ENCODE measurements around the gene EFEMP1. TPM values are rescaled to one million over a fixed set of nuclear protein-coding genes. Genes with fewer than 3 reads are reported as not detected.

EFEMP1 gene
- total and polyA plus RNA-seq, 10 of the 15 experiments (the other 5 are each of a cell fraction or from before 2014, with no cell fraction given) = 0.27 to 1.2 (median 0.35) TPM; not detected in 6

- Histone ChIP-seq H3K27me3 (replicated peaks in 1 of 2; ENCODE audit: control insufficient read depth in 2 of 2, insufficient read depth in 2 of 2, low read length in 1 of 2) (no peaks in the 10 kb centered on the region), H3K4me3 (no peak overlapping the region), H3K27ac (ENCODE audit: control insufficient read depth, insufficient read depth) (no peak overlapping the region), H3K36me3 (ENCODE audit: control insufficient read depth in 2 of 2, insufficient read depth in 2 of 2, low read length in 1 of 2) (no peaks in the 10 kb centered on the region), H2AFZ (ENCODE audit: control insufficient read depth, low read depth, low read length) (no peak overlapping the region), H3K9ac (ENCODE audit: control insufficient read depth, insufficient read depth, low read length) (no peak overlapping the region), H4K20me1 (ENCODE audit: control insufficient read depth, insufficient read depth) (no peaks in the 10 kb centered on the region), H3K9me3 (replicated peaks; ENCODE audit: control insufficient read depth, insufficient read depth, low read length) (no peaks in the 10 kb centered on the region), H3K79me2 (ENCODE audit: control insufficient read depth, insufficient read depth, low read length) (no peaks in the 10 kb centered on the region), H3K4me1 (ENCODE audit: control insufficient read depth, insufficient read depth, low read length) (no peaks in the 10 kb centered on the region), H3K4me2 (ENCODE audit: control insufficient read depth, insufficient read depth) (no peak overlapping the region)
- TF ChIP-seq PAX5 (IDR thresholded peaks at IDR 0.05; ENCODE audit: borderline replicate concordance, low read depth, low read length) (no peak), IRF4 (IDR thresholded peaks at IDR 0.05; ENCODE audit: low read depth, low read length) (no peak), SUPT20H (IDR thresholded peaks at IDR 0.05; ENCODE audit: borderline replicate concordance, control insufficient read depth, low read depth, low read length) (no peak), BRCA1 (IDR thresholded peaks at IDR 0.05; ENCODE audit: low read depth, low read length) (no peak), BCL11A (IDR thresholded peaks at IDR 0.05; ENCODE audit: low read depth, low read length) (no peak), BHLHE40 (IDR thresholded peaks at IDR 0.05; ENCODE audit: borderline replicate concordance in 1 of 2, low read depth in 2 of 2, low read length in 1 of 2) (no peak)
- TF ChIP-seq, protein P1, sequence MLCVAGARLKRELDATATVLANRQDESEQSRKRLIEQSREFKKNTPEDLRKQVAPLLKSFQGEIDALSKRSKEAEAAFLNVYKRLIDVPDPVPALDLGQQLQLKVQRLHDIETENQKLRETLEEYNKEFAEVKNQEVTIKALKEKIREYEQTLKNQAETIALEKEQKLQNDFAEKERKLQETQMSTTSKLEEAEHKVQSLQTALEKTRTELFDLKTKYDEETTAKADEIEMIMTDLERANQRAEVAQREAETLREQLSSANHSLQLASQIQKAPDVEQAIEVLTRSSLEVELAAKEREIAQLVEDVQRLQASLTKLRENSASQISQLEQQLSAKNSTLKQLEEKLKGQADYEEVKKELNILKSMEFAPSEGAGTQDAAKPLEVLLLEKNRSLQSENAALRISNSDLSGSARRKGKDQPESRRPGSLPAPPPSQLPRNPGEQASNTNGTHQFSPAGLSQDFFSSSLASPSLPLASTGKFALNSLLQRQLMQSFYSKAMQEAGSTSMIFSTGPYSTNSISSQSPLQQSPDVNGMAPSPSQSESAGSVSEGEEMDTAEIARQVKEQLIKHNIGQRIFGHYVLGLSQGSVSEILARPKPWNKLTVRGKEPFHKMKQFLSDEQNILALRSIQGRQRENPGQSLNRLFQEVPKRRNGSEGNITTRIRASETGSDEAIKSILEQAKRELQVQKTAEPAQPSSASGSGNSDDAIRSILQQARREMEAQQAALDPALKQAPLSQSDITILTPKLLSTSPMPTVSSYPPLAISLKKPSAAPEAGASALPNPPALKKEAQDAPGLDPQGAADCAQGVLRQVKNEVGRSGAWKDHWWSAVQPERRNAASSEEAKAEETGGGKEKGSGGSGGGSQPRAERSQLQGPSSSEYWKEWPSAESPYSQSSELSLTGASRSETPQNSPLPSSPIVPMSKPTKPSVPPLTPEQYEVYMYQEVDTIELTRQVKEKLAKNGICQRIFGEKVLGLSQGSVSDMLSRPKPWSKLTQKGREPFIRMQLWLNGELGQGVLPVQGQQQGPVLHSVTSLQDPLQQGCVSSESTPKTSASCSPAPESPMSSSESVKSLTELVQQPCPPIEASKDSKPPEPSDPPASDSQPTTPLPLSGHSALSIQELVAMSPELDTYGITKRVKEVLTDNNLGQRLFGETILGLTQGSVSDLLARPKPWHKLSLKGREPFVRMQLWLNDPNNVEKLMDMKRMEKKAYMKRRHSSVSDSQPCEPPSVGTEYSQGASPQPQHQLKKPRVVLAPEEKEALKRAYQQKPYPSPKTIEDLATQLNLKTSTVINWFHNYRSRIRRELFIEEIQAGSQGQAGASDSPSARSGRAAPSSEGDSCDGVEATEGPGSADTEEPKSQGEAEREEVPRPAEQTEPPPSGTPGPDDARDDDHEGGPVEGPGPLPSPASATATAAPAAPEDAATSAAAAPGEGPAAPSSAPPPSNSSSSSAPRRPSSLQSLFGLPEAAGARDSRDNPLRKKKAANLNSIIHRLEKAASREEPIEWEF (IDR thresholded peaks at IDR 0.05; ENCODE audit: insufficient replicate concordance, low read depth, low read length) = no peak
- TF ChIP-seq, protein P2, sequence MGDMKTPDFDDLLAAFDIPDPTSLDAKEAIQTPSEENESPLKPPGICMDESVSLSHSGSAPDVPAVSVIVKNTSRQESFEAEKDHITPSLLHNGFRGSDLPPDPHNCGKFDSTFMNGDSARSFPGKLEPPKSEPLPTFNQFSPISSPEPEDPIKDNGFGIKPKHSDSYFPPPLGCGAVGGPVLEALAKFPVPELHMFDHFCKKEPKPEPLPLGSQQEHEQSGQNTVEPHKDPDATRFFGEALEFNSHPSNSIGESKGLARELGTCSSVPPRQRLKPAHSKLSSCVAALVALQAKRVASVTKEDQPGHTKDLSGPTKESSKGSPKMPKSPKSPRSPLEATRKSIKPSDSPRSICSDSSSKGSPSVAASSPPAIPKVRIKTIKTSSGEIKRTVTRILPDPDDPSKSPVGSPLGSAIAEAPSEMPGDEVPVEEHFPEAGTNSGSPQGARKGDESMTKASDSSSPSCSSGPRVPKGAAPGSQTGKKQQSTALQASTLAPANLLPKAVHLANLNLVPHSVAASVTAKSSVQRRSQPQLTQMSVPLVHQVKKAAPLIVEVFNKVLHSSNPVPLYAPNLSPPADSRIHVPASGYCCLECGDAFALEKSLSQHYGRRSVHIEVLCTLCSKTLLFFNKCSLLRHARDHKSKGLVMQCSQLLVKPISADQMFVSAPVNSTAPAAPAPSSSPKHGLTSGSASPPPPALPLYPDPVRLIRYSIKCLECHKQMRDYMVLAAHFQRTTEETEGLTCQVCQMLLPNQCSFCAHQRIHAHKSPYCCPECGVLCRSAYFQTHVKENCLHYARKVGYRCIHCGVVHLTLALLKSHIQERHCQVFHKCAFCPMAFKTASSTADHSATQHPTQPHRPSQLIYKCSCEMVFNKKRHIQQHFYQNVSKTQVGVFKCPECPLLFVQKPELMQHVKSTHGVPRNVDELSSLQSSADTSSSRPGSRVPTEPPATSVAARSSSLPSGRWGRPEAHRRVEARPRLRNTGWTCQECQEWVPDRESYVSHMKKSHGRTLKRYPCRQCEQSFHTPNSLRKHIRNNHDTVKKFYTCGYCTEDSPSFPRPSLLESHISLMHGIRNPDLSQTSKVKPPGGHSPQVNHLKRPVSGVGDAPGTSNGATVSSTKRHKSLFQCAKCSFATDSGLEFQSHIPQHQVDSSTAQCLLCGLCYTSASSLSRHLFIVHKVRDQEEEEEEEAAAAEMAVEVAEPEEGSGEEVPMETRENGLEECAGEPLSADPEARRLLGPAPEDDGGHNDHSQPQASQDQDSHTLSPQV (IDR thresholded peaks at IDR 0.05) = no peak
- in situ Hi-C loops (cut with MboI) = no loop called here
- intact Hi-C loops (cut with micrococcal nuclease; ENCODE audit: unreplicated experiment) = no loop called here
- POLR2A ChIA-PET = no interaction called here
- no TSS peak for BruUV-seq (replicated peaks)
- no peak for DNase-seq (ENCODE audit: low read depth, low spot score)
- no peak for FAIRE-seq
- no peak for ATAC-seq
- SMC1A ChIA-PET (ENCODE audit: uncharacterized antibody, unreplicated experiment) = interaction anchor here (0.9 to 1.3 kb wide), 3 partner anchors 24 to 63 kb away, joined by 3 read pairs; no protein-coding TSS in a partner anchor
- CTCF ChIA-PET = interaction anchor here (1.2 kb wide), 1 partner anchor 132 kb away, joined by 5 read pairs; no protein-coding TSS in a partner anchor
- RAD21 ChIA-PET (ENCODE audit: unreplicated experiment) = no interaction called here
Observed at GRCh38 chr2:55902971-55903370, 20.6 kb downstream of the EFEMP1 start.
